H9 (cell line): ENCODE results near the gene SMCO3. TPM values are rescaled to one million over a fixed set of nuclear protein-coding genes. Genes with fewer than 3 reads are reported as not detected.

Experiments
- DNase-seq: peaks from one replicate; pipeline ENCODE4 v3.0.0-alpha.2; 2017
- H2AFZ ChIP-seq: one replicate; pipeline ENCODE4 v1.6.1; 2013; ENCODE audit warnings: mild to moderate bottlenecking, low read length, control low read depth, moderate library complexity
- H2AK5ac ChIP-seq: 2 replicates; pipeline ENCODE4 v1.6.1; 2013; ENCODE audit warnings: low read length, control low read depth, mixed read lengths; ENCODE audit not compliant: insufficient read length
- H2BK120ac ChIP-seq: one replicate; pipeline ENCODE4 v1.6.1; 2013; ENCODE audit warnings: low read depth, mild to moderate bottlenecking, low read length, control low read depth, inconsistent platforms; ENCODE audit not compliant: poor library complexity, severe bottlenecking
- H2BK12ac ChIP-seq: 2 replicates; pipeline ENCODE4 v1.6.1; 2013; ENCODE audit warnings: low read length, control low read depth, mixed read lengths, low read depth; ENCODE audit not compliant: insufficient read length
- H2BK15ac ChIP-seq: 2 replicates; pipeline ENCODE4 v1.6.1; 2013; ENCODE audit warnings: low read depth, low read length, control low read depth
- H2BK20ac ChIP-seq: one replicate; pipeline ENCODE4 v1.6.1; 2013; ENCODE audit warnings: low read depth, mild to moderate bottlenecking, low read length, control low read depth, inconsistent platforms; ENCODE audit not compliant: poor library complexity, severe bottlenecking
- H2BK5ac ChIP-seq: 2 replicates; pipeline ENCODE4 v1.6.1; 2013; ENCODE audit warnings: low read length, control low read depth, mixed read lengths; ENCODE audit not compliant: insufficient read length
- H3K14ac ChIP-seq: 2 replicates; pipeline ENCODE4 v1.6.1; 2013; ENCODE audit warnings: low read length, control low read depth; ENCODE audit not compliant: insufficient read depth
- H3K18ac ChIP-seq: 2 replicates; pipeline ENCODE4 v1.6.1; 2013; ENCODE audit warnings: low read depth, mild to moderate bottlenecking, mixed read lengths, low read length, control low read depth; ENCODE audit not compliant: insufficient read length
- H3K23ac ChIP-seq: 2 replicates; pipeline ENCODE4 v1.6.1; 2013; ENCODE audit warnings: low read length, control low read depth, mixed read lengths, low read depth; ENCODE audit not compliant: insufficient read length
- H3K23me2 ChIP-seq: 2 replicates; pipeline ENCODE4 v1.6.1; 2013; ENCODE audit warnings: low read depth, mild to moderate bottlenecking, mixed read lengths, low read length, control low read depth; ENCODE audit not compliant: insufficient read length, poor library complexity, severe bottlenecking
- H3K27ac ChIP-seq: 2 replicates; pipeline ENCODE4 v1.5.1; 2013; ENCODE audit warnings: low read length, control low read depth, mixed read lengths, low read depth; ENCODE audit not compliant: insufficient read length
- H3K27me3 ChIP-seq: 2 replicates; pipeline ENCODE4 v1.6.1; 2013; ENCODE audit warnings: low read length, control low read depth, inconsistent platforms; ENCODE audit not compliant: insufficient read depth
- H3K4ac ChIP-seq: 2 replicates; pipeline ENCODE4 v1.6.1; 2013; ENCODE audit warnings: low read depth, mild to moderate bottlenecking, control low read depth, inconsistent platforms, low read length, moderate library complexity
- H3K4me1 ChIP-seq: 2 replicates; pipeline ENCODE4 v1.6.1; 2013; ENCODE audit warnings: low read length, control low read depth, inconsistent platforms; ENCODE audit not compliant: insufficient read depth
- H3K4me2 ChIP-seq: 2 replicates; pipeline ENCODE4 v1.6.1; 2013; ENCODE audit warnings: low read length, control low read depth, mixed read lengths; ENCODE audit not compliant: insufficient read length, insufficient read depth
- H3K56ac ChIP-seq: 2 replicates; pipeline ENCODE4 v1.6.1; 2013; ENCODE audit warnings: low read depth, mild to moderate bottlenecking, mixed read lengths, low read length, control low read depth; ENCODE audit not compliant: insufficient read length
- H3K79me1 ChIP-seq: 2 replicates; pipeline ENCODE4 v1.6.1; 2013; ENCODE audit warnings: low read depth, mild to moderate bottlenecking, moderate library complexity, low read length, control low read depth, inconsistent platforms; ENCODE audit not compliant: insufficient read depth, poor library complexity, severe bottlenecking
- H3K79me2 ChIP-seq: 2 replicates; pipeline ENCODE4 v1.6.1; 2013; ENCODE audit warnings: low read length, control low read depth, inconsistent platforms; ENCODE audit not compliant: insufficient read depth
- H3K9ac ChIP-seq: 2 replicates; pipeline ENCODE4 v1.6.1; 2013; ENCODE audit warnings: low read length, control low read depth, mixed read lengths; ENCODE audit not compliant: insufficient read length; ENCODE audit errors: extremely low read depth
- H3K9me3 ChIP-seq: one replicate; pipeline ENCODE4 v1.6.1; 2013; ENCODE audit warnings: low read depth, low read length, inconsistent platforms; ENCODE audit not compliant: control insufficient read depth
- H3T11ph ChIP-seq: one replicate; pipeline ENCODE4 v1.6.1; 2013; ENCODE audit warnings: mild to moderate bottlenecking, low read length, control low read depth, inconsistent platforms
- H4K20me1 ChIP-seq: one replicate; pipeline ENCODE4 v1.6.1; 2013; ENCODE audit not compliant: control insufficient read depth, insufficient read length, insufficient read depth
- H4K5ac ChIP-seq: 2 replicates; pipeline ENCODE4 v1.6.1; 2013; ENCODE audit warnings: low read depth, mild to moderate bottlenecking, mixed read lengths, low read length, control low read depth; ENCODE audit not compliant: insufficient read length
- H4K8ac ChIP-seq: replicated peaks from 2 replicates; pipeline ENCODE4 v1.6.1; 2013; ENCODE audit warnings: low read length, control low read depth, mixed read lengths, low read depth; ENCODE audit not compliant: insufficient read length
- H4K91ac ChIP-seq: 2 replicates; pipeline ENCODE4 v1.6.1; 2013; ENCODE audit warnings: low read depth, mild to moderate bottlenecking, moderate library complexity, mixed read lengths, low read length, control low read depth; ENCODE audit not compliant: insufficient read length
- H3K27ac Mint-ChIP-seq, 3 experiments: 2 replicates in 2 of 3; 3 replicates in 1 of 3; pipeline ENCODE4 v1.8.0; 2020 to 2021; ENCODE audit warnings: mixed read lengths in 3 of 3, mild to moderate bottlenecking in 1 of 3, moderate library complexity in 1 of 3
- H3K27me3 Mint-ChIP-seq: 2 replicates; pipeline ENCODE4 v1.8.0; 2021; ENCODE audit warnings: low read depth, mild to moderate bottlenecking, moderate library complexity, mixed read lengths
- H3K36me3 Mint-ChIP-seq, 3 experiments: 2 replicates in 2 of 3; 3 replicates in 1 of 3; pipeline ENCODE4 v1.8.0; 2020 to 2021; ENCODE audit warnings: low read depth in 3 of 3, mixed read lengths in 3 of 3; ENCODE audit not compliant: insufficient read depth in 1 of 3
- H3K4me1 Mint-ChIP-seq, 2 experiments: 2 replicates each; pipeline ENCODE4 v1.8.0; 2020; ENCODE audit warnings: mixed read lengths in 2 of 2
- H3K4me3 Mint-ChIP-seq, 2 experiments: 2 replicates in 1 of 2; 3 replicates in 1 of 2; pipeline ENCODE4 v1.8.0; 2020 to 2021; ENCODE audit warnings: mild to moderate bottlenecking in 2 of 2, mixed read lengths in 2 of 2, moderate library complexity in 1 of 2
- H3K9me3 Mint-ChIP-seq, 2 experiments: 2 replicates in 1 of 2; 3 replicates in 1 of 2; pipeline ENCODE4 v1.8.0; 2020; ENCODE audit warnings: mild to moderate bottlenecking in 2 of 2, mixed read lengths in 2 of 2, moderate library complexity in 1 of 2
- CTCF ChIP-seq: fragments of 200-600 bp; sonication (generic); conservative IDR thresholded peaks from 3 replicates; pipeline ENCODE4 v1.8.0; 2021; ENCODE audit warnings: antibody characterized with exemption, mild to moderate bottlenecking
- total RNA-seq: library from RNA; stranded (reverse); gene quantifications from 2 replicates; pipeline ENCODE4 v1.2.1, GENCODE V29; 2021

The SMCO3 gene
- total RNA-seq, 1 experiment from 2014 or later: not detected

GRCh38 chr12:14782756-14783155 lies 31.2 kb downstream of the SMCO3 start:
- Histone ChIP-seq H2BK12ac (no peak overlapping the region), H3K4me2 (no peak overlapping the region), H3K4me1 (peaks cover 2% of the 10 kb centered on the region; the same call in 1 of the 2 replicates), H2BK5ac (no peak overlapping the region), H3K79me1 (no peaks in the 10 kb centered on the region), H4K20me1 (no peaks in the 10 kb centered on the region), H3T11ph (no peak overlapping the region), H4K5ac (no peak overlapping the region), H2AK5ac (no peak overlapping the region), H4K8ac (no peak overlapping the region), H3K9me3 (no peaks in the 10 kb centered on the region), H3K4ac (no peak overlapping the region), H3K27ac (no peak overlapping the region), H3K23ac (no peak overlapping the region), H3K79me2 (no peaks in the 10 kb centered on the region), H3K18ac (no peak overlapping the region), H2BK15ac (no peak overlapping the region), H3K56ac (no peak overlapping the region), H2AFZ (no peak overlapping the region), H2BK120ac (no peak overlapping the region), H3K27me3 (no peaks in the 10 kb centered on the region), H2BK20ac (no peak overlapping the region), H3K9ac (no peak overlapping the region), H3K14ac (no peak overlapping the region), H4K91ac (no peak overlapping the region), H3K23me2 (no peaks in the 10 kb centered on the region)
- H3K36me3 Mint-ChIP-seq: peaks cover 12 to 30% (median 14%) of the 10 kb centered on the region in 3 experiments; a peak in 6 of 7 replicates
- H3K9me3 Mint-ChIP-seq: no peaks in the 10 kb centered on the region
- DNase-seq: no peak
- H3K27ac Mint-ChIP-seq: no peak overlapping the region; a peak in 1 of 7 replicates
- H3K4me1 Mint-ChIP-seq: peaks cover 0 to 8% of the 10 kb centered on the region in 2 experiments; a peak in 2 of 4 replicates
- H3K4me3 Mint-ChIP-seq: no peak overlapping the region
- no peaks in the 10 kb centered on the region for H3K27me3 Mint-ChIP-seq
- TF ChIP-seq CTCF: no peak
